Midbrain (tissue), 1 donor: ENCODE data around the gene CCDC47.

Source experiments
- DNase-seq: peaks from one replicate; lab custom pipeline; 2025; lab: John Stamatoyannopoulos, UW

The CCDC47 gene

DNA sequence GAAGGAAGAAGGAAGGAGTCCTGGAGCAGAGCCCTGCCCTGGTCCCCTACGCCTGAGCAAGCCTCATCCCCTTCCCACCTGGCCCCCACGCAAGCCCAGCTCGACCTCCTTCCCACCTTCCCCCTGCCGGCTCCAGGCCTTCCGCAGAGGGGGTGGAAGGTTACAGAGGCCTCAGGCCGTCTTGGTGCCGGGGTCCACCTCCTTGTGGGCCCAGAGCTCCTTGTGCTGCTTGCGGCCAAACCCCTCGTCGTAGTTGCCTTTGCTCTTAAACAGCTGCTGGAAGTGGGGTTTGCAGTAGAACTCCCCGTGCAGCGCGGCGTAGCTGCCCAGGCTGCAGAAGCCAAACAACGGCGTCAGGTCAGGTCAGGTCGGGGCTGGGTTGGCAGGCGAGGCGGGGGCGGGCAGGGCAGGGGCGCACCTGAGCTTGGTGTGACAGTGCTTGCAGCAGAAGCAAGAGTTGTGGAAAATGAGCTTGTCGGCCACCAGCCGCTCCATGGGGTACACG, 75.0 kb downstream of the CCDC47 start:
- no peak for DNase-seq

DNA sequence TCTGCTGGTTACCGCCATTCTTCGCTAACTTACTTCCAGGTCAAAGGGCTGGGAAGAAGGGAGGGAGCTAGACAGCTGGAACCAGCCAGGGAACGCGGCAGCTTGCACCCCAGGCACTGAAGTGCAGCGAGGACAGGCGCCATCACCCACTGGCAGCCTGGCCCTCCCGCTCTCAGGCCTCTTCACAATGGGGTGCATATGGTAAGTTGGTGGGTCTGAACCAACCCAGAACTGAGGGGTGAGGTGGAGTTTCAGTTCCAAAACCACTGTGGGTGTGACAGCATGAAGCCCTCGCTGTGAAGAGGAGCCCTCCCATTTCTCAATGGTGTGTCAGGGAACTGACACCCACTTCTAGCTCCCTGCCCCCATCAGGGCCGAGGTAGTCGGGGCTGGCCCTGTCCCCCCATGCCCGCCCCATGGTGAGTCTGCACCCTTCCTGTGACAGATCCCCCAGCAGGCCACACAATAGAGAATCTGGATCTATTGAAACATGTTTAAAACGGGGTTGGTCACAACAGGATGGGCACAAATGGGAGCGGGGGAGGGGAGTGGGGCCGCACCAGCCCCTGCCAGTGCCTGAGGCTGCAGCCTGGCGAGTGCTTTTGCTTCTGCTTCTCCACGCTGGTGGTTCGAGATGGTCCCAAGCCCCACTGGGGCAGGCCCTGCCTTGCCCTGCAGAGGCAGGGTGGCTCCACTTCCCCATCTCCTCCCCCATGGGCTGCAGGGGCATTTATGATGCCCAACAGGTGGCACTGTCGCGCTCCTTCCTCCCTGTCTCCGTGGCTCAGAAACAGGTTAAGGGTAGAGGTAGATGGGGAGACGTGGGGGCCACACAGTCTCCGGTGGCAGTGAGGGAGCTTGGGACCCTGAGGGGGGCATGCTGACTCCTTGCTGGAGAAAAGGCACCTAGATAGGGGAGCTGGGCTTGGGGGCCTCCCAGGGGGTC, 75.8 kb downstream of the CCDC47 start:
- no peak for DNase-seq

DNA sequence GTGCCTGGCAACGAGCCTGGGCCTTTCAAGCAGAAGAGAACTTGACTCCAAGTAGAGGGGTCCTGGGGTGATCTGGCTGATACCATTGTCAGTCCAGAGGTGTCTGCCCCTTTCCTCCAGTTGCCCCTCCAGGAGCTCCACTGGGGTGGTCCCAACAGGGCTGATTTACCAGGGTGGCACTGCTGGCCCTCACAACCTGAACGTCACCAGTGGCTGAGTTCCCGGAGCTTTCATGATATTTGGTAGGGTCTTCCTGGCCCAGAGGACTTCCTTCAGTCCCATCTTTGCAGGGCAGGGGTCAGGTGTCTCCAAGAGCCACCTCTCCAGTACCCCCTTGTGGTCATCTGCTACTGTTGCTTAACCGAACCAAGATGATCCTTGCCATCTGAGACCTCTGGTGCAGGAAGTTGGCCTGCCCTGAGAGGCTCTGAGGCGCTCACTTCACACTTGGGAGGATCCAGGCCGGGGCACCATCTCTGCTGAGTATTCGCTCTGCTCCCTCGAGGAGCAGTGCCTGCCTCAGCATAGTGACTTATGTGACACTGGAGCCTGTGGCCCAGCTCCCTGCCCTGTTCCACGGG, 76.9 kb downstream of the CCDC47 start:
- DNase-seq = no peak

DNA sequence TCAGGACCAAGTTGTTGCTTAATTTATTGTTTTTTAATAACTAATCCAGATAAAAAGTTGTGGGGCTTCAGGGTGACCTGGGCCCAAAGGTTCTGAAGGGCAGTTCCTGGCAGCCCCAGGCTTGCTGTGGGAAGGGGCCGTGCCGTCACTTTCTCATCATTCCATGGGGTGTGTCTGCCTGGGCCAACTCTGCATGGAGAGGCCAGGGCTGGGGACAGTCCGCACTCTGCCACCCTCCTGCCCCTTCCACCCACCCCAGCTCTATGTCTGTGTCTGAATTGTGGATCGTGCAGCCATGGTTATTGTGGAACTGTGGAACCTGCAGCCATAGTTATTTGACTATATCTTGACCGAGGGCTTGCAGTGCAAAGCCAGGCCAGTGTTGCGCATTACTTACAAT, 77.5 kb downstream of the CCDC47 start:
- DNase-seq = no peak
